ENCODE measurements around the gene KRTAP10-8. TPM values are rescaled to one million over a fixed set of nuclear protein-coding genes. Genes with fewer than 3 reads are reported as not detected.
A peak's percentile ranks its signal among the peaks of the same experiment; 100 is the strongest.
"Not testable (repeated sequence)": the region's sequence is repeated elsewhere in the genome, so short reads cannot be mapped to it uniquely, and the experiment has no call there.

KRTAP10-8 gene
- total RNA-seq, 1 donor from 2014 or later = not detected

DNA sequence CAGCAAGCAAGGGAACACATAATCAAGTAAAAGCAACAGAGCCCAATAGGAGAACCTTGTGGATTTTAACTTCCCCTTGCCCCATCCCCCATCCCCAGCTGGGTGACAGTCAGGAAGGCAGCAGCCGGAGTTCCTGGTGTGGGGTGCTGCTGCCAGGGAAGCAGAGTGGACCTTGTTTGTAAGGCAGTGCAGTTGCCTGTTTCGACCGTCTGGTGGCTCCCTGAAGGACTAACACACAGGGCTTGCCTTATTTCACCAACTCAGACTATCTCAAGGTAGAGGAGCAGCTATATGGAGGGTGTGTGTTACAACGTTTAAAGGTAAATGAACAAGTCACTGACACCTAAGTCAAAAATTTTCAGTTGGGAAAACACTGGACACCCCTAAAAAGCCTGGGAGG lies 6.6 kb downstream of the KRTAP10-8 start:
- peak; percentile 65 for DNase-seq

DNA sequence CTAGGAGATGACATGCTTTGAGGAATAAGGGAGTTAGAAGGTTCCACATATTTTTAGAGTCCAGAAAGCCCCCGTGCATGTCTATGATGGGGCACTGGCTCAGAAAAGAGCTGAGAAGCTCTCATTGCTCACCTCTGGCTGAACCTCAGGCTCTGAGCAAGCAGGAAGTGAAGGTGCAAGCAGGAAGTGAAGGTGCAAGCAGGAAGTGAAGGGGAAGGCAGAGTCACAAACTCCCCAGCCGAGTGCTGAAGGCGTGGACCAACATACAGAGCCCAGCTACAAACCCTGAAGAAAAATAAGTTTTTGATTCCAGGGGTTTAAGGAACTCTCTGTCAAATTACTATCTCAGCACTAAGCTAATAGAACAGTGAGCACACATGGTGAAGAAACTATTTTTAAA lies 7.0 kb downstream of the KRTAP10-8 start:
- peak; percentile 7 for DNase-seq

DNA sequence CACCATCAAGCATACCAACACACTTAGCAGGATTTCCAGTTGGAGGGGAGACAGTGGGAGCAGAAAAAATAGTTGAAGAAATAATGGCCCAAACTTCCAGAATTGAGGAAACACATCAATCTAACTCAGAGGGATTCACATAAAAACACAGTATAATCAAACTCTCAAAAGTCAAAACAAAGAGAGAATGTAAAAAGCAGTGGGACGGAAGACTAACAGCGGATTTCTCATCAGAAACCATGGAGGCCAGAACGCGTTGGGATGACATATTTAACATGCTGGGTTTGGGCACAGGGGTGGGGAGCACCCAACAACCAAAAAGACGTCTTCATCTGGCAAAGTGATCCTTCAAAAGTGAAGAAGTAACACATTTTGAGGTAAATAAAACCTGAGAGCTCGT lies 8.0 kb downstream of the KRTAP10-8 start:
- no peak for DNase-seq

DNA sequence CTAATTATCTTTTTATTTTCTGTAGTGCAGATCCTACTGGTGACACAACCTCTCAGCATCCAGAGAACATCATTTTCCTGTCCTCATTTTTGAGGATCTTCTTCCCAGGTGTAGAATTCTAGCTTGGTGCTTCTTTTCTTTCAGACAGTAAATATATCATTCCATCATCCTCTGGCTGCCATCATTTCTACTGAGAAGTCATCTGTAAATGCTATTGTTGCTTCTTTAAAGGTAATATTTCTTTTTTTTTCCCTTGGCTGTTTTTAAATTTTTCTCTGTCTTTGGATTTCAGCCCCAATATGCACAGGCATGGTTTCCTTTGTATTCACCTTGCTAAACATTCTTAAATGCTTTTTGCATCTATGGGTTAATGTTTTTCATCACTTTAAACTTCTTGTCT lies 11.7 kb downstream of the KRTAP10-8 start:
- DNase-seq = no peak

DNA sequence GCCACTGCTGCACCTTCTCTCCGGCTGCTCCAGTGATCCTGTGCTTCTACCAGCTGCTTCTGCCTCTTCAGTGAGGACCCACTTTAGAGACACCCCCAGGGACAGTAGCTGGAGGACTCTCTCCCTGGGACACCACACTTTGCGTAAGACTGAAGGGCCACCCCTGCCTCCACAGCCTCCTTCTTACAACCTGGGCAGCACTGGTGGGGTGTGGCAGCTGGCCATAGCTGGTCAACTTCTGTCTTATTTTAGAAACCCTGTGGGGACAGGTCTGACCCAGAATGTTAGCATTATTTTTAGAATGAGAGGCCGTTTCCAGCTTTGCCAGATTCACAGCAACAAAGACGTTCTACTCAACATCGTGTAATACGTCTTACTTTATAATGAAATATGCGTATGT lies 13.9 kb downstream of the KRTAP10-8 start:
- no peak for DNase-seq

DNA sequence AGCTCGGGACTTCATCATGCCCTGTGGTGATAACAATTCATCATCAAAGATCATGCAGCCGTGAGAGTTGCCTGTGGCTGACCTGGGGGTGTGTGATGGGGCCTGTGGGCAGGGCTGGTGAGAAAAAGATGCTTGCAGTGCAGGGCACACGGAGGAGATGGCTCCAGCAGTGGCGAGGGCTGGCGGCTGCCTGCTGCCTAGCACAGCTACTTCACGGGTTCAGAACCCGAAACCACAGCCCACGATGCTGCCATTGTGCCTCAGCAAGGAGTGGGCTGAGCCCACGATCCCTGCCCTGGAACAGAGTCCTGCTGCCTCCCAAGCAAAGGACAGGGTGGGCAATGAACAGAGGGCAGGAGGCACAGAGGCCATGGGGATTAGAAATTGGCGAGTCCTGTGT lies 14.4 kb downstream of the KRTAP10-8 start:
- no peak for DNase-seq

DNA sequence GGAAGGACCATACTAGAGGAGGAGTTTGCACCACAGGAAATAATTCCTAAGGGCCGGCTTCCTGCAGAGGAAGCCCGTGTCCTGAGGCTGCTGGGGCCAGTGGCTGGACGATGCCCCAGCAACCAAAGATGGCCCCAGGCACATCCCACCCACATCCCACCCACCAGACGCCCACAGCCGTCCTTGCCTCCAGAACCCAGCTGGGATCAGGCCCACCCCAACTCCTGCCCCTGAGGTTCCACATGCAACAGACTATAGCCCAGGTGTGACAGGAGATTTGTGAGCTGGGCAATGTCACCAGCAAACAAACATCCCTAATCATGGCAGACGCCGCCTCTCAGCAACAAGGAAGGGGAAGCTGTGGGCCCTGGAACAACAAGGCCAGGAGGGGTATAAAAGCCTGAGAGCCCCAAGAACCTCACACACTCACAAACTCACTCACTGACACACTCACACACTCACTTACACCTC lies 14.8 kb downstream of the KRTAP10-8 start, which contains the start of gene KRTAP10-9:
TSS of gene KRTAP10-9 (plus strand) at position 421 of the 471 bp plus-strand sequence. CDS start 79 bp downstream, outside the sequence.
- no peak for DNase-seq

DNA sequence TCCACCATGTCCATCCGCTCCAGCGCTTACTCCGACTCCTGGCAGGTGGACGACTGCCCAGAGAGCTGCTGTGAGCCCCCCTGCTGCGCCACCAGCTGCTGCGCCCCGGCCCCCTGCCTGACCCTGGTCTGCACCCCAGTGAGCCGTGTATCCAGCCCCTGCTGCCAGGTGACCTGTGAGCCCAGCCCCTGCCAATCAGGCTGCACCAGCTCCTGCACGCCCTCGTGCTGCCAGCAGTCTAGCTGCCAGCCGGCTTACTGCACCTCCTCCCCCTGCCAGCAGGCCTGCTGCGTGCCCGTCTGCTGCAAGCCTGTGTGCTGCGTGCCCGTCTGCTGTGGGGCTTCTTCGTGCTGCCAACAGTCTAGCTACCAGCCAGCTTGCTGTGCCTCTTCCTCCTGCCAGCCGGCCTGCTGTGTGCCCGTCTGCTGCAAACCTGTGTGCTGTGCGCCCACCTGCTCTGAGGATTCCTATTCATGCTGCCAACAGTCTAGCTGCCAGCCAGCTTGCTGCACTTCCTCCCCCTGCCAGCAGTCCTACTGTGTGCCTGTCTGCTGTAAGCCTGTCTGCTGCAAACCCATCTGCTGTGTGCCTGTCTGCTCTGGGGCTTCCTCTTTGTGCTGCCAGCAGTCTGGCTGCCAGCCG lies 15.4 kb downstream of the KRTAP10-8 start:
- DNase-seq = not testable (repeated sequence)

DNA sequence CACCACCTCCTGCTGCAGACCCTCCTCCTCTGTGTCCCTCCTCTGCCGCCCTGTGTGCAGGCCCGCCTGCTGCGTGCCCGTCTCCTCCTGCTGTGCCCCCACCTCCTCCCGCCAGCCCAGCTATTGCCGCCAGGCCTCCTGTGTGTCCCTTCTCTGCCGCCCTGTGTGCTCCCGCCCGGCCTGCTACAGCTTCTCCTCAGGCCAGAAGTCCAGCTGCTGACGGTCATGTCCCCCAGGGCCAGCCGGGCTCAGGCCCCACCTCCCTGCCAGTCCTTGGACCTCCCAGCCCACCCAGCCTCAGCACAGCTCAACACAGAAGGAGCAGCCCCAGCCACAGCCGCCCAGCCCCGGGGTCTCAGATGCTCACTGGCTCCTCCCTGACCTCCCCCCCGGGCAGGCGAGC lies 16.0 kb downstream of the KRTAP10-8 start:
- DNase-seq = not testable (repeated sequence)

DNA sequence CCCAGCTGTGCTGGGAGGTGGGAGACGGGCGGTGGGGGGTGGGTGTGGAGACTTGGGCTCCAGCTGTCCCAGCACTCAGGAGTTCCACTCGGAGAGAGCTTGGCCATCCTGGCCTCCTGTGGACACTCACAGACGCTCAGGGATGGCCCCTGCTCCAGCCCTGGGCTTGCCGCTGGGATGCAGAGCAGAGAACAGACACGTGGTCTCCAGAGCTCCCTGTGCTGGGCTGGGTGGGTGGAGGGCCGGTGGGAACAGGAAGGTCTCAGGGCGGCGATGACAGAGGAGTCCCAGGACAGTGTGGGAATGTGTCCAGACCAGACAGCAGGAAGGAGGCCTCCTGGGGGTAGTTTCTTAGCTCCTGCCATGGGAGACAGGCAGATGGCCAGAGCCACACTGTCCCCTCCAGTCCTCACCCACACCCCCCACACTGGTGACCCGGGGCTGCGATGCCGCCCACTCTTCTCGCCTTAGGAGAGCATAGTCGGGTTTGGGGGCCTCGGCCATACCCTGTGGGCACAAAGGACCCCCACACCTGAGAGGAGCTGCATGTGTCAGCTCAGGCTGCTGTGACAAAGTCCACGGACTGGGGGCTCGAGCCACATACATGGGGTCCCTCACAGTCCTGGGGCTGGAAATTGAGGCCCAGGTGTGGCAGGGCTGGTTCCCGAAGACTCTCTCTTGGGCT lies 17.0 kb downstream of the KRTAP10-8 start:
- no peak for DNase-seq

DNA sequence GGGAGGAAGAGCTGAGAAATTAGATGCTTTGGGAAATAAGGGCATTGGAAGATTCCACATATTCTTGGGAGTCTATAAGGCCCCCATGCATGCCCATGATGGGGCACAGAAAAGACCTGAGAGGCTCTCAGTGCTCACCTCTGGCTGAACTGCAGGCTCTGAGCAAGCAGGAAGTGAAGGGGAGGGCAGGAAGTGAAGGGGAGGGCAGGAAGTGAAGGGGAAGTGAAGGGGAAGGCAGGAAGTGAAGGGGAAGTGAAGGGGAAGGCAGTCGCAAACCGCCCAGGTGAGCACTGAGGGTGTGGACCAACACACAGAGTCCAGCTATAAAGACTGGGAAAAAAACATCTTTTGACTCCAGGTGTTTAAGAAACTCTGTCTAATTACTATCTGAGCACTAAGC lies 18.6 kb downstream of the KRTAP10-8 start:
- no peak for DNase-seq

DNA sequence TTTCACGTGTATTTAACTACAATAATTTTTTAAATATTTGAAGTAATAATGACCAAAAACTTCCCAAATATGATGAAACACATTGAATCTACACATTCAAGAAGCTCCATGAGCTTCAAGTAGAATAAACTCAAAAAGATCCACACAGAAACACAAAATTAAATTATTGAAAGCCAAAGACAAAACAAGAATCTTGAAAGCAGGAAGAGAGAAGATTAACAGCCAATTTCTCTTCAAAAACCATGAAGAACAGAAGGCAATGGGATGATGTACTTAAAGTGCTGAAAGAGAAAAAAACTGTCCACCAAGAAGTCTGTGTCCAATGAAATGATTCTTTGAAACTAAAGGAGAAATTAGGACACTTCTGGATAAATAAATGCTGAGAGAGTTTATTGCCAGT lies 20.2 kb downstream of the KRTAP10-8 start:
- DNase-seq = no peak

DNA sequence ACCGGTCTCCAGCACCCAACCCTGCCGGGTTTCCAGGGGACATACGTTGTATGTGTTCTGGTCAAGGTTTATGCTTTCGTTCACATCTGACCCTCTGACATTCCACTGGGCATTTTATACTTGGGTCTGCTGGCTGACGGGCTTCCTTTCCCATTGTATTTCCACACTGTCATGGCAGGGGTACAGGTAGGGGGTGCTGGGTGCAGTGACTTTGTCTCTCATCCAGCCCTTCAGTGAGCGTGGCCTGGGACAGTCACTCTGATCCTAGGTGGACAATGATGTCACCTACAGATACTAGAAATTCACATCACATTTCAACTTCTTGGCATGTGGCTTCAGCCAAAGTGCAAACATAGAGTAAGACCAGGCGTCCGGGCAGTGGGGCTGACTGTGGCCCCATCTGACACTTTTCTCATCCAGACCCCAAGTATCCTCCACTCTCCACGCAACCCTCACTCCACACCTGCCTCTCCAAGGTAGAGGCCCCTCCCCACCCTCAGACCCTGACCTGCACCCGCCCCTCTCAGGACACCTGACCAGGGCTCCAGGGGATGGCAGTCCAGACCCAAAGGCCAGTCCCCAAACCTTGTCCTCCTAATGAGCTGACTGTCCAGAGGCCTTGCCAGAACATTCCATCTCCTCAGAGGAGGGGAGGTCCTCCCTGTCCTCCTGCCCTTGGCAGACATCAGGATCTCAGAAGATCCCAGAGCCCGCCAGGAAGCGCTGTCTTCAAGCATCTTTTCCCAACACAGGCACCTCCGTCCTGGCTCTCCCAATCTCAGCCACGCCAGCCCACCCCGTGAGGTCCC lies 24.5 kb downstream of the KRTAP10-8 start:
- no peak for DNase-seq

DNA sequence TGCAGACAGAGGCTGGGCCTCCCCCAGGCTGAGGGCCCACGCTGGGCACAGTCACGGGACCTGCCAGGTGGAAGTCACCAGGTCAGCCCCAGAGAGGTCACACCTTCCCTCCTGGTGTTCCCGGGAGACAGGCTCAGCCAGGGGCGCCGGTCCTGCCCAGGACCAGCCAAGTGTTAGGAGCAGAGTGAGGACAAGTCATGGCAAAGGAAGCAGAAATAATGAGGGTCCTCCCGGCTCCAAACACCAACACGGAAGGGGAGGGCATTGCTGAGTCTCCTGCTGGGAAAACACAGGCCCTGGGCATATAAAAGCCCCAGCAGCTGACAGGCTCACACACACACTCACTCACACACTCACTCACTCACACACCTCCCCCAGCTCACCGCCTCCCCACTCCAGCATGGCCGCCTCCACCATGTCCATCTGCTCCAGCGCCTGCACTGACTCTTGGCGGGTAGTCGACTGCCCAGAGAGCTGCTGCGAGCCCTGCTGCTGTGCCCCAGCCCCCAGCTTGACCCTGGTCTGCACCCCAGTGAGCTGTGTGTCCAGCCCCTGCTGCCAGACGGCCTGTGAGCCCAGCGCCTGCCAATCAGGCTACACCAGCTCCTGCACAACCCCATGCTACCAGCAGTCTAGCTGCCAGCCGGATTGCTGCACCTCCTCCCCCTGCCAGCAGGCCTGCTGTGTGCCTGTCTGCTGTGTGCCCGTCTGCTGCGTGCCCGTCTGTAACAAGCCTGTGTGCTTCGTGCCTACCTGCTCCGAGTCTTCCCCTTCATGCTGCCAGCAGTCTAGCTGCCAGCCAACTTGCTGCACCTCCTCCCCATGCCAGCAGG lies 25.4 kb downstream of the KRTAP10-8 start, which contains the start of gene KRTAP10-10:
TSS of gene KRTAP10-10 (plus strand) at position 339 of the 833 bp plus-strand sequence. CDS start at position 401, 62 bp downstream.
- no peak for DNase-seq

DNA sequence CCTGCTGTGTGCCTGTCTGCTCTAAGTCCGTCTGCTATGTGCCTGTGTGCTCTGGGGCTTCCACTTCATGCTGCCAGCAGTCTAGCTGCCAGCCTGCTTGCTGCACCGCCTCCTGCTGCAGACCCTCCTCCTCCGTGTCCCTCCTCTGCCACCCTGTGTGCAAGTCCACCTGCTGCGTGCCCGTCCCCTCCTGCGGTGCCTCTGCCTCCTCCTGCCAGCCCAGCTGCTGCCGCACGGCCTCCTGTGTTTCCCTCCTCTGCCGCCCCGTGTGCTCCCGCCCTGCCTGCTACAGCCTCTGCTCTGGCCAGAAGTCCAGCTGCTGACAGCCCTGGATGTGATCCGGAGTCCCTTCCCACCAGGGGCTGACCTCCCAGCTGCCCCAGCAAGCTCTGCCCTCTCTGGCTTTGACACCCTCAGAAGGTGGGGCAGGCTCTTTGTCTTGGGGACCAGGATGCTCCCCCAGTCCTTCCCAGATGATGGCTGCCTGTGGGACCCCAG lies 26.0 kb downstream of the KRTAP10-8 start:
- DNase-seq = not testable (repeated sequence)

DNA sequence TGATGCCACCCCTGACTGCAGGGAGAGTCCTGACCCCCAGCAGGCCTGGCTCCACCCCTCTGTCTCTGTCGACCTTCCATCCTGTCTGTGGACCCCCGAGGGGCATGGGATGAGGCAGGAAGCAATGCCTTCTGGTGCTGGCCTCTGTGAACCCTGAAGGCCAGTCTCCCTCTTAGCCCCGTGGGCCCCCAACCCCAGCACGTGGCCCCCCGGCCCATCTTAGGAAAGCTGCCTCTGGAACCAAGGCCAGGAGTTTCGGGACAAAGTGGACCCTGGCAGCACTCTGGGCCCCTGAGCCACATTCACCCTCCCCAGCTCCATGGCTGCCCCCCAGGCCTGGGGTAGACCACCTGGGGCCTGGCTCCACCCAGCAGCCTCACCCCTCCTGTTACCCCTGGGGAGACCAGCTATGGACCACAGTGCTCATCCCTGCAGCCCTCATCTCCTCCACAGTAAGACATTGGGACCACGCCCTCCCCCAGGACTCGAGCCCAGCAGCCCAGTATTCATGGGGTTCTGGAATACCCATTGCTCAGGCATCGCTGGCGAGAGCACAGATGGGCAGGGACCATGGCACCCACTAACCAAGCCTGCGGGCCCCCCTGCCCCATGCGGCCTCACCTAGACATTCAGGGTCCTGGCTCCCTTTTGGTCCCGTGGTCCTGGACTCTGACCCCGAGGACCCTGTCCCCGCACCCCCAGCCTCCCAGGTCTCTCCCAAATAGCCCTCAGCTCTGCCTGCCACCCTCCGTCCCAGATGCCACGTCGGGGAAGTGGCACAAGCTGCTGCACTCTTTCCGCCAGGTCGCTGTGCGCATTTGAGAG lies 26.8 kb downstream of the KRTAP10-8 start:
- DNase-seq = not testable (repeated sequence)

DNA sequence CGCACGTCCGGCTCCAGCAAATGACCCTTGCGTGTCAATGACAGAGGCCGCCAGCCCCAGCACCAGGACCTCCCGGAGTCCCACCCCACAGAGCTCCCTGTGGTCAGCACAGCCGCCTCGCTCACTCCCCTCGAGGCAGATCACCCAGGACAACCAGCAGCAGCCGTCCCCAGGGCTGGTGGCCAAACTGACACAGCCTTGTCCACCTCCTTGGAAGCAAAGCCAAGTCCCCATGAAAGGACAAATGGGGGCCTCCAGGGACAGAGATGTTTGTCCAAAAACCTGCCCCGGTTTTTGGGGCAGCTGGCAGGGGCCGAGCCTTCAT lies 27.4 kb downstream of the KRTAP10-8 start:
- no peak for DNase-seq

DNA sequence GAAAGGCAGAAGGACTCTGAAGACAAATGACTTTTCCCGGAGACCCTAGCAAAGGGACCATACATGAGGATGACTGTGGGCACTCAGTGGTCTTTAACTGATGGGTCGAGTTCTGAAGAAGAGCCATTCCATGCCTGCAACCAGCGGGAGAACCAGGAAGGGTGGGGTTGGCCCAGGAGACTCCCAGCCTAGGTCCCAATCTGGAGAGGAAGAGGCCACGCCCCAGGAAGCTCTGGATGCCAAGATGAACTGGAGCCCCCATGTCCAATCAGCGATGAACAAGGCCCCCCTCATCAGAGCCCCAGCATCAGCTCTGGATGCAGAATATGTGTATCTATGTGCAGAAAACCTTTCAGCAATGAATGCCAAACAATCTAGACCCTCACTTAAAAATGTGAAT lies 28.9 kb downstream of the KRTAP10-8 start:
- DNase-seq = no peak

DNA sequence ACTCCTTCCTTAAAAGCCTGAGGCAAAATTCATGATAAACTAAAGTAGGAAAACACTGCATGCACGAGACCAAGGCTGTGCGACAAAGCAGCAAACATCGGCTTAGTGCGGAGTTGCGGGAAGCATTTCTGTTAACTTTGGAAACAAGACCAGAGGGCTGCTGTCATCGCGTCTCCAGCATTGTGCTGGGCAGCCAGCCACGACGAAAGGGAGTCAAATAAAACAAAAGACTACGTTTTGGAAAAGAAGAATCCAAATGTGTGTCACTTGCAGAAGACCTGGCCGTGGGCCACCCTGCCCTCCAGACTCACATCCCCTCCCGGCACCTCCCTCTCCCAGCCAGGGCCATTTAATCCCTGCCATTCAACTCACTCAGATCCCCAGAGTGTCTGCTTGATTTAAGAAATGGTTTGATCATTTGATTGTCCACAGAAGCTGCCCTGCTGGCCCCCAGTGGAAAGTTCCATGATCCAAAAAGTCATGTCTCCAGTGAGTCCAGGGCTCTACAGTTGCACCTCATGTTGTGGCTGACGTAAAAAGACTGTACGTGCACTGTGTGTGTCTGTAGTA lies 31.9 kb downstream of the KRTAP10-8 start:
- no peak for DNase-seq

DNA sequence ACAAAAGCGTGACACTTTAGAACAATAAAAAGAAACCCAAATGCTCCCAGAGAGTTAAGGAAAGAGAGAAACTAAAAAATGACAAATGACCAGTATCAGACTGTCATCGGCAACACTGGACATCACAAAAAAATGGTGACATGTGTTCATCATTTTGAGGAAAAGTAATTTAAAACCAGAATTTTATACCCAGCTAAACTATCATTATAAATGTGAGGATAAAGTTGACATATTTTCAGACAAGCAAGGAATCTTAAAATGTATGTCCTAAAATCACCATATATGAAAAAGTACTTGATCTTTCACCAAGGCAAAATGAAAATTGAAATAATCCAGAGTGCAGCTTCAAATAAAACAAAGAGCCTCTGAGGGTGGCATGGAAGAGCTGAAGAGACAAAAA lies 33.0 kb downstream of the KRTAP10-8 start:
- no peak for DNase-seq

Data from dermis blood vessel endothelial cell (primary cell).